Peyer's patch (tissue), 4 donors: ENCODE measurements around the gene USH2A.

Experiments used
- POLR2A ChIP-seq, 2 donors: fragments of 450-650 bp; IDR thresholded peaks; one replicate each; pipeline ENCODE4 v1.5.1; 2017; ENCODE audit warnings: antibody characterized with exemption in 2 of 2, mild to moderate bottlenecking in 2 of 2, moderate library complexity in 2 of 2
- TF ChIP-seq, protein P1 (sequence below), 6 experiments: fragments of 450-650 bp in 4 of 6; fragments of 200-600 bp in 2 of 6; sonication (generic) in 1 of 6; IDR thresholded peaks; one replicate each; pipeline ENCODE4 v1.5.1; 2017 to 2019; ENCODE audit warnings: antibody characterized with exemption in 6 of 6, mild to moderate bottlenecking in 3 of 6, moderate library complexity in 1 of 6

DNA sequence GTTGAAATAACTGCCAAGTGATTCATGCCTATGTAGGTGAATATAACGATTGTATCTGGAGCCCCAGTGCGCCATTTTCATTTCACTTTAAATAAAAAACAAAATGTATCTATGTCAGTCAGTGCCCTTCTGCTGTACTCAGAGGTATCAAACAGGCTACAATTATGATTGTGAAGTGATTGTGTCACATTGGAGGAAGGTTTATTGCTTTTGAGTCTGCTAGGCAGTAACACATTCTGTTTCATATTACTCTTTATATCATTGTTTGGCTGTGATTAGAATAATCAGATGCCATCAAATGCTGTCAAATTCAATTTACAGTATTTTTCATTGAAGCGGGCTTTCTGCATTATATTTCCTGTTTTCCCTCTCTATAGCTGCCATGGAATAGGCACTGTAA lies 684.2 kb downstream of the USH2A start:
- TF ChIP-seq, protein P1, sequence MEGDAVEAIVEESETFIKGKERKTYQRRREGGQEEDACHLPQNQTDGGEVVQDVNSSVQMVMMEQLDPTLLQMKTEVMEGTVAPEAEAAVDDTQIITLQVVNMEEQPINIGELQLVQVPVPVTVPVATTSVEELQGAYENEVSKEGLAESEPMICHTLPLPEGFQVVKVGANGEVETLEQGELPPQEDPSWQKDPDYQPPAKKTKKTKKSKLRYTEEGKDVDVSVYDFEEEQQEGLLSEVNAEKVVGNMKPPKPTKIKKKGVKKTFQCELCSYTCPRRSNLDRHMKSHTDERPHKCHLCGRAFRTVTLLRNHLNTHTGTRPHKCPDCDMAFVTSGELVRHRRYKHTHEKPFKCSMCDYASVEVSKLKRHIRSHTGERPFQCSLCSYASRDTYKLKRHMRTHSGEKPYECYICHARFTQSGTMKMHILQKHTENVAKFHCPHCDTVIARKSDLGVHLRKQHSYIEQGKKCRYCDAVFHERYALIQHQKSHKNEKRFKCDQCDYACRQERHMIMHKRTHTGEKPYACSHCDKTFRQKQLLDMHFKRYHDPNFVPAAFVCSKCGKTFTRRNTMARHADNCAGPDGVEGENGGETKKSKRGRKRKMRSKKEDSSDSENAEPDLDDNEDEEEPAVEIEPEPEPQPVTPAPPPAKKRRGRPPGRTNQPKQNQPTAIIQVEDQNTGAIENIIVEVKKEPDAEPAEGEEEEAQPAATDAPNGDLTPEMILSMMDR (IDR thresholded peaks at IDR 0.05) = no peak
- TF ChIP-seq POLR2A (IDR thresholded peaks at IDR 0.05) = no peak
